GM23248 (cell line): ENCODE data around the gene SLFN12L. TPM values are rescaled to one million over a fixed set of nuclear protein-coding genes. Genes with fewer than 3 reads are reported as not detected.

Experiments
- DNase-seq: peaks from one replicate; pipeline ENCODE4 v3.0.0-alpha.2; 2015
- H2AFZ ChIP-seq: fragments of 200-600 bp; sonication (generic); 2 replicates; pipeline ENCODE4 v1.6.1; 2016; ENCODE audit warnings: antibody characterized with exemption
- H3F3A ChIP-seq: fragments of 200-600 bp; sonication (generic); 2 replicates; pipeline ENCODE4 v1.6.1; 2016; ENCODE audit warnings: mild to moderate bottlenecking, antibody characterized with exemption, mixed run types; ENCODE audit not compliant: insufficient read depth
- H3K27ac ChIP-seq: fragments of 200-600 bp; sonication (generic); 2 replicates; pipeline ENCODE4 v1.5.1; 2016; ENCODE audit warnings: mild to moderate bottlenecking
- H3K27me3 ChIP-seq: fragments of 200-600 bp; sonication (generic); replicated peaks from 2 replicates; pipeline ENCODE4 v1.6.1; 2016; ENCODE audit warnings: mild to moderate bottlenecking; ENCODE audit not compliant: insufficient read depth
- H3K36me3 ChIP-seq: fragments of 200-600 bp; sonication (generic); 2 replicates; pipeline ENCODE4 v1.6.1; 2016; ENCODE audit warnings: low read depth, mild to moderate bottlenecking
- H3K4me1 ChIP-seq: fragments of 200-600 bp; sonication (generic); 2 replicates; pipeline ENCODE4 v1.6.1; 2016; ENCODE audit warnings: mild to moderate bottlenecking; ENCODE audit not compliant: insufficient read depth
- H3K4me2 ChIP-seq: fragments of 200-600 bp; sonication (generic); one replicate; pipeline ENCODE4 v1.6.1; 2016; ENCODE audit warnings: mild to moderate bottlenecking; ENCODE audit not compliant: unreplicated experiment
- H3K4me3 ChIP-seq: fragments of 200-600 bp; sonication (generic); 2 replicates; pipeline ENCODE4 v1.5.1; 2016; ENCODE audit warnings: mild to moderate bottlenecking
- H3K79me2 ChIP-seq: fragments of 200-600 bp; sonication (generic); 2 replicates; pipeline ENCODE4 v1.6.1; 2016; ENCODE audit warnings: mild to moderate bottlenecking; ENCODE audit not compliant: insufficient read depth
- H3K9ac ChIP-seq: fragments of 200-600 bp; sonication (generic); 2 replicates; pipeline ENCODE4 v1.6.1; 2016; ENCODE audit warnings: mild to moderate bottlenecking
- H3K9me2 ChIP-seq: fragments of 200-600 bp; sonication (generic); 2 replicates; pipeline ENCODE4 v1.6.1; 2016; ENCODE audit warnings: mixed run types, mild to moderate bottlenecking, moderate library complexity; ENCODE audit not compliant: insufficient read depth
- H3K9me3 ChIP-seq: fragments of 200-600 bp; sonication (generic); one replicate; pipeline ENCODE4 v1.6.1; 2017; ENCODE audit warnings: low read depth
- H4K20me1 ChIP-seq: fragments of 200-600 bp; sonication (generic); 2 replicates; pipeline ENCODE4 v1.6.0; 2016; ENCODE audit not compliant: insufficient read depth
- EZH2 ChIP-seq: fragments of 200-600 bp; sonication (generic); IDR thresholded peaks from 2 replicates; pipeline ENCODE4 v1.6.1; 2018; ENCODE audit warnings: antibody characterized with exemption, mild to moderate bottlenecking; ENCODE audit not compliant: insufficient read depth, poor library complexity, severe bottlenecking
- EZH2phosphoT487 ChIP-seq: fragments of 200-600 bp; sonication (generic); IDR thresholded peaks from 2 replicates; pipeline ENCODE4 v1.6.1; 2018; ENCODE audit warnings: antibody characterized with exemption, moderate library complexity, mild to moderate bottlenecking, low read depth; ENCODE audit not compliant: insufficient read depth
- WGBS, 2 experiments: methylation state at CpG; one replicate each; pipeline ENCODE4 v1.1.6; 2015 to 2017; ENCODE audit warnings: low lambda C conversion rate in 2 of 2, low coverage in 1 of 2; ENCODE audit errors: missing lambda C conversion rate in 2 of 2; 5-methylcytosine and 5-hydroxymethylcytosine counted together
- in situ Hi-C: fragments of 300-500 bp; cut with MboI; formaldehyde crosslinking; loops from 2 replicates; pipeline ENCODE4 v1.15.0; 2020
- polyA plus RNA-seq: library from polyadenylated mRNA; unstranded; fragments of >200 nt; fragmentation: Nextera tagmentation; extraction: Ambion mirVana; gene quantifications from 2 replicates; pipeline ENCODE4 v1.2.1, GENCODE V29; 2016
- total RNA-seq: library from RNA; depleted of rRNA; stranded (reverse); fragments of >200 nt; shearing (Covaris generic); gene quantifications from 2 replicates; pipeline ENCODE4 v1.2.3, GENCODE V29; 2014

Gene SLFN12L
- total and polyA plus RNA-seq, 2 experiments from 2014 or later = 0.11 TPM; not detected in 1

- H3K27ac ChIP-seq = peak within 1 kb of the TSS; percentile 79
- no peaks in the 10 kb centered on the region for H3K27me3 ChIP-seq
- H4K20me1 ChIP-seq = no peaks in the 10 kb centered on the region
- no peaks in the 10 kb centered on the region for H3K9me2 ChIP-seq
- H3K9me3 ChIP-seq = no peaks in the 10 kb centered on the region
- H2AFZ ChIP-seq = peak within 1 kb of the TSS; percentile 97
- H3K4me2 ChIP-seq = peak within 1 kb of the TSS; percentile 97
- peaks cover 37% of the 10 kb centered on the region for H3F3A ChIP-seq
- TF ChIP-seq EZH2 (no peak), EZH2phosphoT487 (no peak)
- in situ Hi-C loops = no loop called here
- peak; percentile 89 for DNase-seq
- H3K36me3 ChIP-seq = peaks cover 11% of the 10 kb centered on the region; the same call in 1 of the 2 replicates
- H3K79me2 ChIP-seq = peaks cover 29% of the 10 kb centered on the region
- H3K4me3 ChIP-seq = peak within 1 kb of the TSS; percentile 95
- H3K4me1 ChIP-seq = peaks cover 18% of the 10 kb centered on the region
- H3K9ac ChIP-seq = peak within 1 kb of the TSS; percentile 93
- 0 to 1% methylated on average over 45 of the region's 45 CpGs for WGBS, 2 experiments
These were observed 40.9 kb upstream of the SLFN12L start, which contains the start of gene PEX12 for GRCh38 chr17:35578197-35578928. TSS of gene PEX12 (minus strand) at chr17:35578571. CDS start at chr17:35578021, 550 bp downstream.

DNA sequence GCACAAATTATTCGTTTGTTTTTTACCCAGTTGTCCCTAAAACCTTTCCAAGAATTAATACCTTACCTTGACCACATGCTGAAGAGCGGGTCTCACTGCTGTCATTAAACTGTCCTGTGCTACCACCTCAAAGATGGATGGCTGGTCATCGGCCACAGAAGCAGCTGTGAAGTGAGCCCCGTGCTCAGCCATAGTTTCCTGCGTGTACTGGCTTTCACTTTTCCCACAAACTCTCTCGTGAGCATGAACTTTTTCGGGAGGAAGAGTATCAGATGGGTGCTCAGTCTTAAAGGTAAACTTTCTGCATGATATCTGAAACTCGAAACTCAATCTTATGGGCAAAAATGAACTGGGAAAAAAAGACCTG, 40.3 kb upstream of the SLFN12L start:
- Histone ChIP-seq H3K4me3 (peak overlapping the region; percentile 95), H3K9me2 (no peaks in the 10 kb centered on the region), H4K20me1 (no peaks in the 10 kb centered on the region), H3K9ac (peak overlapping the region; percentile 93), H3K27ac (peak overlapping the region; percentile 79), H3K4me1 (peaks cover 18% of the 10 kb centered on the region), H3F3A (peaks cover 37% of the 10 kb centered on the region), H3K79me2 (peaks cover 30% of the 10 kb centered on the region), H3K27me3 (no peaks in the 10 kb centered on the region), H3K4me2 (peak overlapping the region; percentile 97), H3K36me3 (peaks cover 11% of the 10 kb centered on the region; the same call in 1 of the 2 replicates), H2AFZ (peak overlapping the region; percentile 97), H3K9me3 (no peaks in the 10 kb centered on the region)
- DNase-seq = peak; percentile 66
- in situ Hi-C loops = no loop called here
- TF ChIP-seq EZH2 (no peak), EZH2phosphoT487 (no peak)
- WGBS, 2 experiments = 0 to 2% methylated on average over 8 of the region's 8 CpGs

DNA sequence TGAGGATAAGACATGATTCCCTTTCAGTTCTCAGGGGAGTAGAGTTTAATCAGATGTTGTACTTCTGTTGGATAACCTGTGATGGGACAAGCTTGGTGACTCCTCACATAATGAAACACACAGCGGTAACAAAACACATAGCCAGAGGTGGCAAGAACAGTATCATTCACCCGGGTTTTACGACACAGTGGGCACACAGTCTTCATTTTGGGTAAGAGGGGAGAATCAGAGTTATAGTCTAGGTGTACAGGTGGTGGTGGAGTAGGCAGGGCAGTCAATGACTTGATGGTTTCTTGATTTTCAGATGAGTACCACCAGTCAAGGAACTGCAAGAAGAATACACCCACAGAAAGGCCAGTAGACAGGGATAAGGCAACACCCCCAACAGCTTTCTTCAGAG, 38.3 kb upstream of the SLFN12L start:
- Histone ChIP-seq H3K4me3 (no peak overlapping the region), H4K20me1 (no peaks in the 10 kb centered on the region), H3K27ac (no peak overlapping the region), H3K9me3 (no peaks in the 10 kb centered on the region), H3K4me1 (peaks cover 18% of the 10 kb centered on the region), H3K79me2 (peaks cover 50% of the 10 kb centered on the region), H3K9ac (no peak overlapping the region), H3K4me2 (no peak overlapping the region), H3K9me2 (no peaks in the 10 kb centered on the region), H3K36me3 (peaks cover 11% of the 10 kb centered on the region; the same call in 1 of the 2 replicates), H3K27me3 (no peaks in the 10 kb centered on the region), H3F3A (peaks cover 37% of the 10 kb centered on the region), H2AFZ (no peak overlapping the region)
- in situ Hi-C loops = no loop called here
- no peak for TF ChIP-seq EZH2
- no peak for TF ChIP-seq EZH2phosphoT487
- WGBS, 2 experiments = 99 to 100% methylated on average over 3 of the region's 3 CpGs
- no peak for DNase-seq

DNA sequence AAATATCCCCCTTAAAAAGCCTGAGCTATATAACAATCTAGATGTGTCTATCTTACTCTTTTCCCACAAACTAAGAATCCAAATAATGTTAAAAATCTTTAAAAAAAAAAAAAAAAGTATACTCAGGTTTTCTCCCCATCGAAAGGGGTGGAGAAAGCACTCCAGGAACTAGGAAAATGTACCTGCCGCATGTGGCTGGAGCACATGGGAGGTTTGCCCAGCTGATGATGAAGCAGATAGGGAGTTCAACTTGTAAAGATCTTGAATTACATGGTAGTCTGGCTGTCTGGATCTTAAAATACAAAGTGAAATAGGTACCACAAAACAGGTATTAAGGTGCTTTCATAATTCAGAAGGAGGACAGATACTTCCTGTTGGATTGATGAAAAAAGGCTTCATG, 31.9 kb upstream of the SLFN12L start:
- H4K20me1 ChIP-seq = no peaks in the 10 kb centered on the region
- H3K4me1 ChIP-seq = peaks cover 11% of the 10 kb centered on the region; the same call in 1 of the 2 replicates
- peaks cover 2% of the 10 kb centered on the region; the same call in 1 of the 2 replicates for H3F3A ChIP-seq
- 0 out of 2 replicates have a peak, but pooled peaks cover 9% of the 10 kb centered on the region for H3K27me3 ChIP-seq
- no peaks in the 10 kb centered on the region for H3K9me2 ChIP-seq
- in situ Hi-C loops = no loop called here
- H3K9me3 ChIP-seq = no peaks in the 10 kb centered on the region
- H2AFZ ChIP-seq = no peak overlapping the region
- peak overlapping the region; percentile 95 for H3K4me2 ChIP-seq
- DNase-seq = no peak
- no peak overlapping the region for H3K27ac ChIP-seq
- H3K9ac ChIP-seq = peak overlapping the region; percentile 94
- WGBS, 2 experiments = 70 to 79% methylated on average over 2 of the region's 2 CpGs
- H3K79me2 ChIP-seq = peaks cover 49% of the 10 kb centered on the region
- TF ChIP-seq EZH2 (no peak), EZH2phosphoT487 (no peak)
- H3K4me3 ChIP-seq = no peak overlapping the region
- H3K36me3 ChIP-seq = no peaks in the 10 kb centered on the region
